Fibroblast of lung (primary cell): Measurements from ENCODE around the gene RNF180. TPM values are rescaled to one million over a fixed set of nuclear protein-coding genes. Genes with fewer than 3 reads are reported as not detected.
A peak's percentile ranks its signal among the peaks of the same experiment; 100 is the strongest.

ENCODE experiments used
- DNase-seq, 2 donors: peaks; one replicate each; pipeline versions ENCODE4 v3.0.0 to v3.0.0-alpha.2; 2010; ENCODE audit warnings: low read depth in 2 of 2
- H2AFZ ChIP-seq: 2 replicates; pipeline ENCODE4 v1.5.1; 2012; ENCODE audit warnings: low read length, control low read depth, inconsistent platforms
- H3K27ac ChIP-seq: 2 replicates; pipeline ENCODE4 v1.5.1; 2011; ENCODE audit warnings: low read length, control low read depth; ENCODE audit not compliant: insufficient read depth
- H3K27me3 ChIP-seq: 2 replicates; pipeline ENCODE4 v1.5.1; 2011; ENCODE audit warnings: mild to moderate bottlenecking, low read length; ENCODE audit not compliant: control insufficient read depth, insufficient read depth
- H3K36me3 ChIP-seq: 2 replicates; pipeline ENCODE4 v1.5.1; 2011; ENCODE audit warnings: low read length; ENCODE audit not compliant: control insufficient read depth, insufficient read depth
- H3K4me1 ChIP-seq: 2 replicates; pipeline ENCODE4 v1.5.1; 2011; ENCODE audit warnings: low read length; ENCODE audit not compliant: control insufficient read depth, insufficient read depth; ENCODE audit errors: extremely low read depth
- H3K4me2 ChIP-seq: 2 replicates; pipeline ENCODE4 v1.5.1; 2011; ENCODE audit warnings: low read length, control low read depth; ENCODE audit not compliant: insufficient read depth; ENCODE audit errors: extremely low read depth
- H3K4me3 ChIP-seq, 4 experiments: fragments of 200-600 bp in 1 of 4; sonication (generic) in 1 of 4; replicated peaks in 1 of 4; 2 replicates each; pipeline ENCODE4 v1.5.1; 2011 to 2016; ENCODE audit warnings: low read length in 4 of 4, low read depth in 3 of 4, mild to moderate bottlenecking in 3 of 4, control low read depth in 2 of 4, inconsistent platforms in 1 of 4, mixed read lengths in 1 of 4; ENCODE audit not compliant: insufficient read depth in 1 of 4; ENCODE audit errors: control extremely low read depth in 1 of 4
- H3K79me2 ChIP-seq: 2 replicates; pipeline ENCODE4 v1.5.1; 2012; ENCODE audit warnings: mild to moderate bottlenecking, low read length, inconsistent platforms; ENCODE audit not compliant: control insufficient read depth, insufficient read depth
- H3K9ac ChIP-seq: 2 replicates; pipeline ENCODE4 v1.5.1; 2011; ENCODE audit warnings: mild to moderate bottlenecking, low read length, control low read depth; ENCODE audit not compliant: insufficient read depth
- H3K9me3 ChIP-seq: 2 replicates; pipeline ENCODE4 v1.5.1; 2012; ENCODE audit warnings: low read depth, low read length; ENCODE audit not compliant: control insufficient read depth, insufficient read depth
- H4K20me1 ChIP-seq: 2 replicates; pipeline ENCODE4 v1.5.1; 2011; ENCODE audit warnings: low read length; ENCODE audit not compliant: control insufficient read depth, insufficient read depth; ENCODE audit errors: extremely low read depth
- EZH2 ChIP-seq: IDR thresholded peaks from 2 replicates; pipeline ENCODE4 v1.5.1; 2012; ENCODE audit warnings: low read length, control low read depth, mild to moderate bottlenecking; ENCODE audit errors: missing control alignments
- polyA plus RNA-seq, 2 donors: library from polyadenylated mRNA; depleted of rRNA in 1 of 2; stranded (reverse) in 1 of 2; unstranded in 1 of 2; fragments of >200 nt; gene quantifications; 2 replicates each; pipeline ENCODE4 v1.2.1, GENCODE V29; 2011 to 2012; ENCODE audit warnings: missing spikeins in 1 of 2
- total RNA-seq: library from RNA; depleted of rRNA; stranded (reverse); fragments of >200 nt; gene quantifications from 2 replicates; pipeline ENCODE4 v1.2.1, GENCODE V29; 2014
- TF ChIP-seq, protein P1 (sequence below), 2 donors: IDR thresholded peaks in 1 of 2; conservative IDR thresholded peaks in 1 of 2; 1 replicate in 1 of 2; 2 replicates in 1 of 2; pipeline ENCODE4 v1.5.1; 2011 to 2012; ENCODE audit warnings: low read length in 2 of 2, control low read depth in 1 of 2, inconsistent platforms in 1 of 2, low read depth in 1 of 2, mild to moderate bottlenecking in 1 of 2

RNF180 gene
- total and polyA plus RNA-seq, 2 donors (not counting 1 experiment from before 2014, with no cell fraction given) = 2.3 to 2.6 TPM

DNA sequence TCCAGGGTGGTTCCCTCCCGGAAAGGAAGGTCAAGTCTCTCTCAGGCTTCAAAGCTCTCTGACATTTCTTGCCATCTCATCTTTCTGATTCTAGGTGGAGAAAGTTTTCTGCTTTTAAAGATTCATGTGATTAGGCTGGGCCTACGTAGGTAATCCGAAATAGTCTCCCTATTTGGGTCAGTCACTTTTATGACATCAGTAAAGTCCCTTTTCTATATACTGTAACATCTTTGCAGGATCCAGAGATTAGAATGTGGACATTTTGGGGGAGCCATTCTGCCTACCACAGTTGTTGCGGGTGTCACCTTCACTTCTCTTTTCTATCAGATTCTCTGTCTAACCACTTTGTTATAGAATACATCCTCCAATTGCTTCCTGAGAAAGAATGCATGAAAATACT, 1.9 kb upstream of the RNF180 start:
- TF ChIP-seq, protein P1, sequence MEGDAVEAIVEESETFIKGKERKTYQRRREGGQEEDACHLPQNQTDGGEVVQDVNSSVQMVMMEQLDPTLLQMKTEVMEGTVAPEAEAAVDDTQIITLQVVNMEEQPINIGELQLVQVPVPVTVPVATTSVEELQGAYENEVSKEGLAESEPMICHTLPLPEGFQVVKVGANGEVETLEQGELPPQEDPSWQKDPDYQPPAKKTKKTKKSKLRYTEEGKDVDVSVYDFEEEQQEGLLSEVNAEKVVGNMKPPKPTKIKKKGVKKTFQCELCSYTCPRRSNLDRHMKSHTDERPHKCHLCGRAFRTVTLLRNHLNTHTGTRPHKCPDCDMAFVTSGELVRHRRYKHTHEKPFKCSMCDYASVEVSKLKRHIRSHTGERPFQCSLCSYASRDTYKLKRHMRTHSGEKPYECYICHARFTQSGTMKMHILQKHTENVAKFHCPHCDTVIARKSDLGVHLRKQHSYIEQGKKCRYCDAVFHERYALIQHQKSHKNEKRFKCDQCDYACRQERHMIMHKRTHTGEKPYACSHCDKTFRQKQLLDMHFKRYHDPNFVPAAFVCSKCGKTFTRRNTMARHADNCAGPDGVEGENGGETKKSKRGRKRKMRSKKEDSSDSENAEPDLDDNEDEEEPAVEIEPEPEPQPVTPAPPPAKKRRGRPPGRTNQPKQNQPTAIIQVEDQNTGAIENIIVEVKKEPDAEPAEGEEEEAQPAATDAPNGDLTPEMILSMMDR (conservative IDR thresholded peaks at IDR 0.05 in 1 of 2, IDR thresholded peaks at IDR 0.05 in 1 of 2; ENCODE audit: low read depth in 1 of 2, low read length in 2 of 2) = no peak
- no peak for TF ChIP-seq EZH2
- H3K9me3 ChIP-seq = no peaks in the 10 kb centered on the region
- no peak overlapping the region for H3K9ac ChIP-seq
- H3K36me3 ChIP-seq = no peaks in the 10 kb centered on the region
- DNase-seq = no peak
- H3K4me3 ChIP-seq = no peak overlapping the region
- no peaks in the 10 kb centered on the region for H4K20me1 ChIP-seq
- H3K27me3 ChIP-seq = no peaks in the 10 kb centered on the region
- no peaks in the 10 kb centered on the region for H3K79me2 ChIP-seq
- H3K27ac ChIP-seq = no peak overlapping the region
- H3K4me1 ChIP-seq = peaks cover 5% of the 10 kb centered on the region
- H2AFZ ChIP-seq = no peak overlapping the region
- no peak overlapping the region for H3K4me2 ChIP-seq

DNA sequence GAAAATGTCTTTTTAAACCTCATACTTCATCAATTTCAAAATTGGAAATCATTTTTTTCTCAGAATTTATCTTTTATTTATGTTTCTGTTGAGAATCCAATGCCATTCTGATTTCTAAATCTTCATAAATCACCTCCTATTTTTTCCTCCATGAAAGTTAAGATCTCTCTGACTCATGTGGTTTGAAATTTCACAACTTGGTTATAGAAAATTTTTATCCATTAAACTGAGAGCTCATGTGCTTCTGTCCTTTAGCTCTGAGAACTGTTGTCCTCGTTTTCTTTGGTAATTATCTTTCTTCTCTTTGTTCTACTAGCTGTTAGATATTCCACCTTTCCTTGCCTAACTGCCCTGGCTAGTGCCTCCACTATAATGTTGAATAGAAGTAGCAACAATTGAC, 1.5 kb upstream of the RNF180 start:
- peaks cover 5% of the 10 kb centered on the region for H3K4me1 ChIP-seq
- H2AFZ ChIP-seq = no peak overlapping the region
- H3K36me3 ChIP-seq = no peaks in the 10 kb centered on the region
- no peaks in the 10 kb centered on the region for H4K20me1 ChIP-seq
- H3K27me3 ChIP-seq = no peaks in the 10 kb centered on the region
- no peak overlapping the region for H3K27ac ChIP-seq
- no peak for DNase-seq
- H3K4me3 ChIP-seq = no peak overlapping the region
- no peak overlapping the region for H3K4me2 ChIP-seq
- H3K79me2 ChIP-seq = no peaks in the 10 kb centered on the region
- no peaks in the 10 kb centered on the region for H3K9me3 ChIP-seq
- no peak overlapping the region for H3K9ac ChIP-seq
- TF ChIP-seq EZH2 = no peak
- TF ChIP-seq, protein P1 (conservative IDR thresholded peaks at IDR 0.05 in 1 of 2, IDR thresholded peaks at IDR 0.05 in 1 of 2; ENCODE audit: low read depth in 1 of 2, low read length in 2 of 2) = no peak

DNA sequence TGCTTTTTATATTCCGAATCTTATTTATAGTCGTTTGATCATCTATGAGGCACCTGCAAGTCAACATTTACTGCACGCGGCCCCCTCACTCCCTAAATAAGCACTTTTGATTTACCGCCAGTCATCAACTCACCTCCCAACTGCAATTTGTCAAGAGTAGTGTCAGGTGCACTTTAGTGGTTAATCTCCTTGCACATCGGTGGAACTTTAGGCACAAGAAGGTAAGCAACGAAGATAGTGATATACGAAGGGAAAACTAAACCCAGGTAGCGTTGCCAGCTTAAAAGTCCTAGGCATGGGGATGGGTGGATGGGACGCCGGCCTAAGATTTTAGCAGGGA, 513 bp upstream of the RNF180 start:
- Histone ChIP-seq H2AFZ (peak overlapping the region; percentile 54), H3K4me3 (peak overlapping the region; percentile 55 to 67 (median 62)), H3K27ac (no peak overlapping the region), H4K20me1 (no peaks in the 10 kb centered on the region), H3K9ac (peak overlapping the region; percentile 61), H3K4me1 (peaks cover 5% of the 10 kb centered on the region), H3K79me2 (no peaks in the 10 kb centered on the region), H3K36me3 (no peaks in the 10 kb centered on the region), H3K9me3 (no peaks in the 10 kb centered on the region), H3K27me3 (no peaks in the 10 kb centered on the region), H3K4me2 (peak overlapping the region; percentile 72)
- DNase-seq = peak in 1 of 2 donors; percentile 0
- TF ChIP-seq EZH2 = no peak
- TF ChIP-seq, protein P1 (conservative IDR thresholded peaks at IDR 0.05 in 1 of 2, IDR thresholded peaks at IDR 0.05 in 1 of 2; ENCODE audit: low read depth in 1 of 2, low read length in 2 of 2) = no peak
